Measurements from ENCODE around the gene TDP1.
"Not testable (repeated sequence)": the region's sequence is repeated elsewhere in the genome, so short reads cannot be mapped to it uniquely, and the experiment has no call there.

The TDP1 gene

GRCh38 chr14:90054803-90055202 is 99.1 kb downstream of the TDP1 start:
- no peak for DNase-seq

- no peak for DNase-seq
These were observed 101.1 kb downstream of the TDP1 start for GRCh38 chr14:90056826-90057225.

GRCh38 chr14:90058876-90059458 is 103.2 kb downstream of the TDP1 start:
- peak in 1 of 2 donors; percentile 14 for DNase-seq

- peak; percentile 63 to 66 for DNase-seq
These were observed 104.7 kb downstream of the TDP1 start for GRCh38 chr14:90060312-90060964.

GRCh38 chr14:90060965-90061684 is 105.4 kb downstream of the TDP1 start:
- DNase-seq, result peak in 1 of 2 donors; percentile 17

GRCh38 chr14:90061685-90062126 is 106.0 kb downstream of the TDP1 start, which contains the start of gene KCNK13:
Gene KCNK13 (plus strand): TSS chr14:90061994. CDS start chr14:90062206, 212 bp downstream.
- peak; percentile 50 to 51 for DNase-seq

- no peak for DNase-seq
These were observed 106.5 kb downstream of the TDP1 start for GRCh38 chr14:90062127-90062794.

GRCh38 chr14:90062822-90063539 is 107.3 kb downstream of the TDP1 start:
- DNase-seq, result peak; percentile 40 to 41

- DNase-seq, result no peak
These were observed 116.6 kb downstream of the TDP1 start for GRCh38 chr14:90072350-90072749.

GRCh38 chr14:90079576-90079975 is 123.8 kb downstream of the TDP1 start:
- DNase-seq, result peak in 1 of 2 donors; percentile 55

GRCh38 chr14:90087433-90087832 is 131.7 kb downstream of the TDP1 start:
- peak; percentile 95 to 98 for DNase-seq

GRCh38 chr14:90088176-90088575 is 132.4 kb downstream of the TDP1 start:
- DNase-seq, result peak in 1 of 2 donors; percentile 5

GRCh38 chr14:90089486-90089885 is 133.8 kb downstream of the TDP1 start:
- not testable (repeated sequence) for DNase-seq

GRCh38 chr14:90091393-90091792 is 135.7 kb downstream of the TDP1 start:
- no peak for DNase-seq

- peak; percentile 56 to 74 for DNase-seq
These were observed 138.3 kb downstream of the TDP1 start for GRCh38 chr14:90093942-90094595.

Data from inflammatory macrophage treated with lipopolysaccharide for 1 hour (primary cell).